Stimulated activated CD4-positive, alpha-beta T cell treated with anti-CD3 and anti-CD28 coated beads, Interleukin-1b, Interleukin-23, amount 100 ng/mL, for 4 hours (primary cell): ENCODE results near the gene IGF2.

Experiments
- DNase-seq, 2 donors: peaks; one replicate each; pipeline ENCODE4 v3.0.0-alpha.2; 2020; ENCODE audit warnings: low read depth in 2 of 2

The IGF2 gene

DNA sequence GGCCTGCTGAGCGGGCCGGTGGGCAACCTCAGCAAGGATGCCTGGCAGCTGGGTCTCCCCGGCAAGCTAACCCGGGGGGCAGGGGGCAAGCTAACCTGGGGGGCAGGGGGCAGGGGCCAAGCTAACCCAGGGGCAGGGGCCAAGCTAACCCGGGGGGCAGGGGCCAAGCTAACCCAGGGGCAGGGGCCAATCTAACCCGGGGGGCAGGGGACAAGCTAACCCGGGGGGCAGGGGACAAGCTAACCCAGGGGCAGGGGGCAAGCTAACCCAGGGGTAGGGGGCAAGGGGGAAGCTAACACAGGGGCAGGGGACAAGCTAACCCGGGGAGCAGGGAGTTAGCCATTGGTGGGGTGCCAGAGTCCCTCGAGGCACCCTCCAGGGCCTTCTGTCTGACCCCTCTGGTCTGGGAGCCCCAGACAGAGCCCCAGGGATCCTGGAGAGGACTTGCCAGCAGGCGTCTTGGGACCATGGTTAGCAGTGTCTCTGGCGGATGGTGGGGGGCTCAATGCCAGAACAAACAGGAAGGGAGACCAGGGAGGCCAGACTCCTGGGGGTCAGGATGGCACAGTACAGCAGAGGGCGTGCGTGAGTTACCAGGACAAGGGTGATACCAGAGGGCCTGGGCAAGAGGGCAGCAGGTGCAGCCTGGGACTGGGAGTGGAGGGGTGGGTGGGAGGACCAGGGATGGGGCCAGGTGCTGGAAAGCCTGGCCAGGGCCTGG is 16.1 kb downstream of the IGF2 start:
- DNase-seq = no peak

DNA sequence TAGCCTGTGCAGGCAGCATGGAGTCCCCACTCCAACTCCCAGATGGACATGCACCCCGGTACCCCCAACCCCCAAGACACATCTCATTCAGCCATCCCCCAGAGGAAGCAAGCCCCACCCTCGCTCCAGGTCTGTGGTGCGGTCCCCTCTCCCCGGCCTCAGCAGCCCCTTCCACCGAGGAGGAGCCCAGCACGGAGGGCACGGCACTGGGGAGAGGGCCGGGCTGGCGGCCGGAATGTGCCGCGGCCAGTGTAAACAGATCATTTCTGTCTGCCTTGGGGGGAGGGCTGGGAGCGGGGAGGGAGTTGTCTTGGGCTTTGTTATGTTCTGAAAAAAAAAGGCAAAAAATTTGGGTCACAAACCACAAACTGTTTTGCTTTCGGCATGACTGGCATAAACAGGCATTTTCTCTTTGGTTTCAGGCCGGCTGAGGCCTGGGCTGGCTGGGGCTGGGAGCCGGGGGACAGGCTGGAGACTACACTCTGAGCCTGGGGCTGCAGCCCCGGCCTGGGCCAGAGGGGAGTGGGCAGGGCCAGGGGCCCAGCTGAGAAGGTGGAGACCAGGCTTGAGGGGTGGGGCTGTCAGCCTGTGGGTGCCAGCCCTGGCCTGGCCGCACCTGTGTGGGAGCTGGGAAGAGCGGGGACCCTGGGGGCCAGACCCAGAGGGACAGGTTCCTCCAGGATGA is 16.8 kb downstream of the IGF2 start:
- no peak for DNase-seq

DNA sequence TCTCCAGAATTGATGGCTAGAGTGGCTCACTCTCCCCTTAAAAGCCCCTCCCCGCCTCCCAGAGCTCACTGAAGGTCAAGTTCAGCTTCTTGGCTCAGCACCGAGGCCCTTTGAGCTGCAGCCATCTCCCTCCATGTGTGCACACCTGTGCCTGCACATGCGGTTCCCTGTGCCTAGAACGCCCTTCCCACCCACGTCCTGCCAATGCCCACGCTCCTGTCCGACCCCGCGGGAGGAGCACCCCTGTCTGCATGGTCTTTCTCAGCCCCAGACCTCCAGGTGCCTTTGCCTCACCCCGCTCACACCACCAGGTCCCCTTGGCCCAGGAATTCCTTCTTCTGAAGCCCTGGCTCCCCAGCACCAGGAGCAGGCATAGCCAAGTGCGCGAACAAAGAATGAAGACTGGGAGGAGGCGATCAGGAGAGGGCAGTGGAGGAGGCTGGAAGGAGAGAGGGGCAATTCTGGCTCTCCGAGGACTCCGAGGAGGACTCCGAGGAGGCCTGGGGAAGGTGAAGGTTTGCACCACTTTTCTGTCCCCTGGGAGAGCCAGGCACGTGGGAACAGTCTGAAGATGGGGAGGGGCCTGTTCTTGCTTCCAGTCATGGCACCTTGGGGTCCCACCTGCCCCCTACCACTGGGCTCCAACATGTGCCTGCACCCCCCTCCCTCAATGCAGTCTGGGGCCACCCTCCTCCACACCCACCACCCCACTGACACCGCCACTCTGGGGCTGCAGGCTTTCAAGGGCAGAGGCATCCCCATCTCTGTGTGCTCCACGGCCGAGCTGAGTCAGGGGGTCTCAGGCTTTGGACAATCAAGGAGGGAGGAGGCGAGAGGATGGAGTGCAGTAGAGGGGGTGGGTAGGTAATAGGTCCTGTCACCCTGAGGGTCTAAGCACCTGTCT is 17.7 kb downstream of the IGF2 start:
- DNase-seq = no peak

DNA sequence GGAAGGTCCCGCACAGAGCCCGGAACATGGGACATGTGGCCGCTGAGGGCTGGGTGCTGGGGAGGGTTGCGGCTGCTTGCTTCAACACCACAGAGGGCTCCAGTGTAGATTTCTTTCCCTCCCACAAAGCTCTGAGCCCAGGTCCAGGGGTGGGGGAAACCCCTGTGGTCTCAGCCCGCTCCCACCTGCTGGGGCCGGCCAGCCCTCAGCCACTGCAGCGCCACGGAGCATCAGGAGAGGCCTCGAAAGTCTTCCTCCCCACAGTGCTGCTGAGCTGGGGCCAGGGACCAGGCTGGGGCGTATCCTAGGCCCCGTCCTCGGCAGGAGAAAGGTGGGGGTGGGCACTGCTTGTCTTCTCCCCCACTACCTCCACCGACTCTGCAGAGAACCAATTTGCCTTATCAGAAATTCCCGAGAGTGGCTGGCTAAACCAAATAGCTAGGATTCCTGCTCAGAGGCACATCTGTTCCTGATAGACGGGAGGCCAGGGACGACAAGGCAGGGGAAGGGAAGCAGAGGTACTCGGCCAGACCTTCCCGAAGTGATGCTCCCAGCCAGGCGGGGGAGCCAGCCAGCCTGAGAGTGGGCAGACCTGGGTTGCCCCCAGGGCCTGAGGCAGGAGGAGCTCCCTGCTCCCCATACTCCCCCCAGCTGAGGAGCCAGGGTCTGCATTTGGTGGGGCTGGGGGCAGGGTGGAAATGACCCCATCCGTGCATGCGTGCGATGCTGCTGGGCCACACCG is 18.7 kb downstream of the IGF2 start:
- DNase-seq = no peak

DNA sequence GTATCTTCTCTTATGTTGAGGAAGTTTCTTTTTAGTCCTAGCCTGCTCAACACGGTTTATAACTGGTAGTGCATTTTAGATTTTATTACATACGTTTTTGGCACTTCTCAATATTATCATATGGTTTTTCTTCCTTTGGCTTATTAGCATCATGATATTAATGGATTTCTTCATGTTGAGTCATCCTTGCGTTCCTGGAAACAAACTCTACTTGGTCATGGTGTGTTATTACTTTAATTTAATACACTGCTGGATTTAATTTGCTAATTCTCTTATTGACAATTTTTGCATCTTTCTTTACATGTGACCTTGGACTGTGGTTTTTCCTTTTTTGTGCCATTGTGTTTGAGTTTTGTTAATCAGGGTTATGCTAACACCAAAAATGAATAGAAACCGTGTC is 20.5 kb downstream of the IGF2 start:
- no peak for DNase-seq

DNA sequence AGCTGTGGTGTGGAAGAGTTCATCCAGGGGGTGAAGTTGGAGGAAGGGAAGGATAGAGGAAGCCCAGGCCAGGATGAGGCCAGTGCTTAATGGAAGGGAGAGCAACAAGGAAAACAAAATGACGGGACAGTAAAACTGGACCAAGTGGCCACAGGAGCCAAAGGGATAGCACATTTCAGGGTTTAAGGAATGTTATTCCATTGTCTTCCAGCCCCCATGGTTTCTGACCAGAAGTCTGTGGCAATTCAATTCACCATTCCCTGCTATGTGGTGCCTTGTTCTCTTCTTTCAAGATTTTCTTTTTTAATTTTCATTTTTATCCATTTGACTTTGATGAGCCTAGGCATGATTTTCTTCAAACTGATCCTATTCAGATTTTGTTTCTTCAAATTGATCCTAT is 22.5 kb downstream of the IGF2 start:
- no peak for DNase-seq

DNA sequence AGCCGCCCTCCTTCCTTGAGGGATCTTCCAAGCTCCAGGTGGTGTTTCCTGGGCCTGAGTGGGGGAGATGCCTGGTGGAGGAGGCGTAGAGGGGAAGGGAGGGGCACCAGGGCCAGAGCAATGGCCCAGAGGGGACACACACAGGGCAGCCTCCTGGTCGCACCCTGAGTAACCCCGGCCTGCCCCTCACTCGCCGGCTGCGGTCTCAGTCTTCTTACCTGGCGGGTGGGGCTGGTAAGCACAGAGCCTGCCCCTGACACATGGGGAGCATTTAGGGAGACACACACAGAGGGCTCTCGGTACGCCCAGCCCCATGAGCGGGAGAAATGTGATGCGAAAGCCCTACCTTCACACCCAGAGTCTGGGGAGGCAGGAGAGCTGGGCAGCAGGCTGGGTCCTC is 23.9 kb downstream of the IGF2 start:
- no peak for DNase-seq

DNA sequence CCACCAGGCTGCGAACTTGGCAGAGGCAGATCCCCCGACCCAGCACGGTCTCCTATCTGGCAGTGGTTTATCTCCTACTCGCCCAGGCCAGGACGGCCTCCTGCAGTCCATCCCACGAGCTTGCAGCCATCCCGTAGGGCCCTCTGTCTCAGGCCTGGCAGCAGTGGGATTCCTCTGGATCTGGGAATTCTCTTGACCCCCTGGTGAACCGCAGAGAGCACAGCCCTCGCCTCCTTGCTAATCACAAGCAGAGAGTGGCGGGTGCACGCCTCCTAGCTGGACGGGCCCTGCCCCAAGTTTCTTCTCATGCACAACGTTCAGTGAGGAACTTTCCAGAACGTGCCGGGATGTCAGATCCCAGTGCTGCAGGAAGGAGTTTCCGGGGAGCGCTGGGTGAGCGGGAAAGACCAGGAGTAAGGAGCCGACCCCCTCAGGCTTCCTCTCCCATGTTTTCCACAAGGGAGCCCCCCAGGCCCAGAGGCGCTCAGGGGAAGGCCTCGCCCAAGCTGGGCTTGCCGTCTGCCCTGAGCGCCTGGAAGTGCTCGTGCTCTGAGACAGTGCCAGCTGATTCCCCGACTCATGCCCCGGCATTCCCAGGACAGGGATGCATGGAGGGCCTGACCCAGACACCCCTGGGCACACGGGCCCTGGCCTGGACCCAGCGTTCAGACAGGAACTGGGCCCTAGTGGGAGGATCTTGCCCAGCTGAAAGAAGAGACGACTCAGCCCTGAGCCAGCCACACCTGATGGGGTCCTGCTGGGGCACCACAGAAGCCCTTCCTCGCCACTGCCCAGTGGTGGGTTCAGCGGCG is 24.6 kb downstream of the IGF2 start:
- no peak for DNase-seq

DNA sequence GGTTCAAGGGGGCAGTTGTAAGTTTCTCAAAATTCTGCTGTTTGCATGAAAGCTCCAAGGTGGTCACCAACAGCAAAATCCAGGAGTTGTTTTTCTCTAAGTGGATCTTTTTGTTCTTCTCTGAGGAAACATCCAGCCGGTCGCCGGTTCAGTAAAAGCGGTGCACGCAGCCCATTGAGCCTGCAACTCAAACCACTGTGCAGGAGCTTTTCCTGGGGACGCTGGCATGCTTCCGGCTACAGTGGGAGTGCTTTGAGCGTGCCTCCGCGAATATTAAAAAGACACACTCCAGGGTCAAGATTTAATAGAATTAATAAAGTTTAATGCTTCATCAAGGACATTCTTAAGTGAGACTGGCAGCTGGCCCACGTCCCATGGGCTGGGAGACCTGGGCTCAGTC is 25.4 kb downstream of the IGF2 start:
- no peak for DNase-seq

DNA sequence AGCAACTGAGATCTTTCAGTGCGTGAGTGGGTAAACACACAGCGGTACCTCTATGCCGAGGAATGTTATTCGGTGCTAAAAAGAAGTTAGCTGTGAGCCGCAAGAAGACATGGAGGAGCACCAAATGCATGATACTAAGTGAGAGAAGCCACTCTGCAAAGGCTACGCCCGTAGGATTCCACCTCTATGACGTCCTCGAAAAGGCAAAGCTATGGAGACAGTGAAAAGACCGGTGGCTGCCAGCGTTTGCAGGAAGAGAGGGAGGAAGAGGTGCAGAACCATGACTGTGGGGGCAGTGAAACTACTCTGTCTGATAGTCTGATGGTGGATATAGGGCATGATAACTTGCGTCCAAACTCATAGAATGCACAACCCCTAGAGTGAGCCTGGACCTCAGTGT is 28.7 kb downstream of the IGF2 start:
- DNase-seq = no peak

DNA sequence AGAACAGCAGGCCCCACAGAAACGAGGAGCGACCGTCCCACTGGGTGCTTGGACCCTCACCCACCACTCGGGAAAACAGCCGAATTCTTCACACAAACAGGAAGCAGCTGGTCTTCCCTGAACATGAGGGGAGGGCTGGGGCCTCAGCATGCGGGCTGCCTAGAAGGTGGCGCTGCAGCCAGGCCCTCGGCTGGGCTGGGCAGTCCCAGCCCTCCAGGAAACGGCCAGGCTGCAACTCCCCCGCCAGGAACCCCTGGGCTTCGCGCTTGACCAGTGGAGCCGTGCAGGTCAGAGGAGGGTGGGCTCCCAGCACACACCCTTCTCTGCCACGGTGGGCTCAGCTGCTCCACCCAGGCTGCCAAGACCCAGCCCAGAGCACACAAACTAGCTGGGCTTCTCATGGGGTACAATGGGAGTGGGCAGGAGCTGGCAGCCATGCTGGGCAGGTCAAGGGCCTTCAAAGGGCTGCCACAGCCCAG is 29.6 kb downstream of the IGF2 start:
- no peak for DNase-seq

DNA sequence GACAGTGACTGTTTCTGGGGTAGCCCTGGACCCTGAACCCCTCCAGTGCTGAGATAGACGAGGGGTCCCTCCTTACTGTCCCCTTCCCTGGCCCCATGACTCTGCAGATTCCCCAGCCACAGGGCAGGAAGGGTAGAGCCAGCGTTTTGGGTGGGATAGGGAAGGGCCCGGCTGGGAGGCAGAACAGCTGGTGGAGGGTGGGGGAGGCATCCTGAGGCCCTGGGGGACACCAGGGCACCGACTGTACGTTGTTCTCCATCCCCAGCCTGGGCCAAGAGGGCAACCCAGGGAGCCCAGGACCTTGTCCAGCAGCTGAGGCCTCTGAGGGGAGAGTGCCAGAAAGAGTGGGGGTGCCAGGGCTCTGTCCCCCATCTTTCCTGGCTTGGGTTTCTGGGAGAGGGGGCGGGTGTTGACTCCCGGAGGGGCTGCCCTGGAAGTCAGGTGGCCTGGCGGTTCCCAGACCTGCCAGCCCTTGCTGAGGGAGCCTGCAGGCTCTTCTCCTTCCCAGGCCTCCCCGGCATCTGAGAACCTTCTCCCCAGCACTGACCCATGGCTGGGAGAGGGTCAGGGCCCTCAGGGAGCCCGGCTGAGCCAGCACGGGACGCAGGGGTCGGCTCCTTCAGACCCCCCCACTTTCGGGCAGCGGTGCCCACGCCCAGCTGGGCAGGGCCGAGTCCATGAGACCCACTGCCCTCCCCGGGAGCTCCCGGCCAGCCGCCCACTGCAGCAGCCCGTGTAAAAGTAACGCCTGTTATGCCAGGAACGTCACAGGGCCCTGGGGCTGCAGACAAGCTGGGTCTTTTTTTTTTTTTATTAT is 30.3 kb downstream of the IGF2 start:
- DNase-seq = no peak

DNA sequence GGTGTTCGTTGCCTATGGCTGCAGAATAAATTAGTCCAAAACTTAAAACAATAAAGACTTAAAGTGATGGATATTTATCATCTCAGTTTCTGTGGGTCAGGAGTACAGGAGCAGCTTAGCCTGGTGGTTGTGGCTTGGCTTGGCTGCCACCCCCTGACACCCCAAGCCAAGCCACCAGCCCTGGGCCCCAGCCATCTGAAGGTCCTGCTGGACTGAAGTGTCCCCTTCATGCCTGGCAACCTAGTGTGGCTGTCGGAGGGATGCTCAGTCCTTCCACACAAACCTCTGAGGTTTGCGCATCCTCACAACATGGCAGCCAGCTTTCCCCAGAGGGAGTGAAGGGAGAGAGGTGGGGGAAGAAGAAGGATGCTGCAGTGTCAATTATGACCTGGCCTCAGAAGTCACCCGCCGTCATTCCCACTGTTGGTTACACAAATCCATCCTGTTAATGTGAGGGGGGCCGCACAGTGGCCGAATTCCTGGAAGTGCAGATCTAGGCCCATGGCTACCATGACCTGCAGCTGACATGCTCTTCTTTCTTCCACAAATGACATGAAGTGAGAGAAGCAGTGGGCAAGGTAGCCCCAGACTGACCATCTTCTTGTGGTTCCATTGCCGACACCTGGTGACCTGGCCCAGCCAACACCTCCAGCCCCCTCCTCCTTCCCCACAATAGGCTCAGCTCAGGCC is 31.1 kb downstream of the IGF2 start:
- DNase-seq = no peak

DNA sequence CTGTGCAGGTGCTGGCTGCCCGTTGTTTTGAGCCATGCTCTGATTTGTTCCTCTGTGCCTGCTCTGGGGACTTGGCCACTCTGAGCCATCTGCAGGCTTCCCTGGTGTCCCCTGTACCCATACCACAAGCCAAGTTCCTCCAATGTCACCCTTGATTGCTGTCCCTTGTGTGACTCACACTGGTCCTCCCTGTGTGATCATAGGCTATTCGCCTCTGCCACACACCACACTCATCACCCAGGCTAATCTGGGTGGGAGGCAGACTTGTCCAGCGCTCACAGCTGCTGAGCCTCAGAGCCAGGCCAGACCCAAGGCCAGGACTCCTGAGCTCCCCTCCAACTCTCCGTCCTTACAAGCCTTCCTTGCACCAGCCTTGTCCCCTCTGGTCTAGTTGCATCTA is 31.7 kb downstream of the IGF2 start:
- DNase-seq = no peak

DNA sequence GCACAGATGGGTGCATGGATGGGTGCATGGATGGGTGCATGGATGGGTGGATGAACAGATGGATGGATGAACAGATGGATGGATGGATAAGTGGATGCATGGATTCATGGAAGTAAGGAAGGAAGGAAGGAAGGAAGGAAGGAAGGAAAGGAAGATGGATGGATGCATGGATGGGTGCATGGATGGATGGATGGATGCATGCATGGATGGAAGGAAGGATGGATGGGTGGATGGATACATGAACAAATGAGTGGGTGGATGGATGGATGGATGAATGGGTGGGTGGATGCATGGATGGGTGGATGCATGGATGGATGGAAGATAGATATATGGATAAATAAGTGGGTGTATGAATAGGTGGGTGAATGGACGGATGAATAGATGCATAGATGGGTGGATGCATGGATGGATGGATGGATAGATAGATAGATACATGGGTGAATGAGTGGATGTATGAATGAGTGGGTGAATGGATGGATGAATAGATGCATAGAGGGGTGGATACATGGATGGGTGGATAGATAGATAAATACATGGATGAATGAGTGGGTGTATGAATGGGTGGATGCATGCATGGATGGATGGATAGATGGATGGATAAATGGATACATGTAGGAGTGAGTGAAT is 32.5 kb downstream of the IGF2 start:
- DNase-seq = no peak

DNA sequence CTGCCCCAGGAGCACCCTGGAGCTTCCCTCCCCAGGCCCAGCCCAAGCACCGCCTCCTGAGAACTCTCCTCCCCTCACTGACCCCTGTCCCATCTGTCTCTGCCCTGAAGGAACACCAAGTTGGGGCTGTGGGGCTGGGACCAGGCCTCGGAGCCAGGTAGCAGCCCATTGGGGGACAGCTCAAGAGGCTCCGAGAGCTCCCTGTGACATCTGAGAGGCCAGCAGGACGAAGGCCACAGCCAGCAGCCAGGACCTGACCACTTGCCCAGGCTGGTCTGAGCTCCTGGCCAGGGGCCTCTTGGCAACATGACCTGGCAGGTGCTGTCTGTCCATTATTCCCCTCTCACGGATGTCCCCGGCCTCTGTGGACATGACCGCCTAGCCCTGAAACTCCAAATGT is 33.7 kb downstream of the IGF2 start:
- no peak for DNase-seq

DNA sequence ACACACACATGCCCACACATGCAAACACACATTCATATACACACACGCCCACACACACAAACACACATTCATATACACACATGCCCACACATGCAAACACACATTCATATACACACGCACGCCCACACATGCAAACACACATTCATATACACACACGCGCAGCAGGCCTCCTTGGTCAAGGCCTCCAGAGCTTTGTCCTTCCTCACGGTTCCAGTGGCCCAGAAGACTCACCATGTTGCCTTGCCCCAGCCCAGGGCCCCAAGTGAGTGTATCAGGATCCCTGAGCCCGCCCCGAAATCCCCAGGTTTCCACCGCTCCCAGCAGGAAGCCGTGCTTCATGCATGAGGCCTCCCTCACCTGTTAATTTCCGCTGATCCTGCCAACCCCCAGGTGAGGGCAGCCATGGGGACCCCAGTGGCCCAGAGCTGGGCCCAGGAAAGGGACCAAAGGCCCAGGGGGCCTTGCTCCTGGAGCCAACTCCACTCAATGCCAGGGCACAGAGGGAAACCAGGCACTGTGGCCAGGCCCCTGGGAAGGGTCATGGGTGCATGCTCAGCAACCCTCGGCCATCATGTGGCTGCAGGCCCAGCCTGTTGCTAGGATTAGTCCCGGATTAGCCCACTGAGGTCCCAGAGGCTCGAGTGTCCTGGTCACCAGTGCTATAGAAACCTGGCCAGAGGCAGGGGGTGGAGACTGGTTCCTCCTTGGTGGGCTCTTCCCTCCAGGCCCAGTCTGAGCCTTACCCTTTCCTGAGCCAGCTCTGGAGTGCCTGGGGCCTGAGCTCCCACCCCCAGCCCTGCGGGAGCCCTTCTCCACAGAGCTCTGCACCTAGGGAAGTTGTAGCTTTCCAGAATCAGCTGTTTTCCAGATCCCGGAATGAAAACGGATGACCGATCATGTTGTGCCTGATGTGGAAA is 34.4 kb downstream of the IGF2 start:
- no peak for DNase-seq
